Measurements from ENCODE around the gene MCUB. TPM values are rescaled to one million over a fixed set of nuclear protein-coding genes. Genes with fewer than 3 reads are reported as not detected.

MCUB gene
- total and polyA plus RNA-seq, 9 of the 15 experiments (the other 6 are each of a cell fraction or from before 2014, with no cell fraction given), result 1.4 to 21.5 (median 5.4) TPM

DNA sequence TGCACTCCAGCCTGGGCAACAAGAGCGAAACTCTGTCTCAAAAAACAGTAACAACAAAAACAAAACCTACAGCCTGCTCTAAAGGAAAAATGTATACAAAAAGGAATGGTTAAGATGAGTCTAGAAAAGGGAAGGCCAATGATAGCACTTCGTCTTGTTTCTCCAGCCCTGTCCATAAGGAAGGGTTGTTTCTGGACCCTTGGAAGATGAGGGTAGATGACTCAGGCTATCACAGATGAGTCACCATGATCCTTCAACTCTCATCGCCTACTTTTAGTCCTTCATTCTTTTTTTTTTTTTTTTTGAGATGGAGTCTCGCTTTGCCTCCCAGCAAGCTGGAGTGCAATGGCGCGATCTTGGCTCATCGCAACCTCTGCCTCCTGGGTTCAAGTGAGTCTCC lies 161.0 kb downstream of the MCUB start (continued):
- TF ChIP-seq, protein P1, sequence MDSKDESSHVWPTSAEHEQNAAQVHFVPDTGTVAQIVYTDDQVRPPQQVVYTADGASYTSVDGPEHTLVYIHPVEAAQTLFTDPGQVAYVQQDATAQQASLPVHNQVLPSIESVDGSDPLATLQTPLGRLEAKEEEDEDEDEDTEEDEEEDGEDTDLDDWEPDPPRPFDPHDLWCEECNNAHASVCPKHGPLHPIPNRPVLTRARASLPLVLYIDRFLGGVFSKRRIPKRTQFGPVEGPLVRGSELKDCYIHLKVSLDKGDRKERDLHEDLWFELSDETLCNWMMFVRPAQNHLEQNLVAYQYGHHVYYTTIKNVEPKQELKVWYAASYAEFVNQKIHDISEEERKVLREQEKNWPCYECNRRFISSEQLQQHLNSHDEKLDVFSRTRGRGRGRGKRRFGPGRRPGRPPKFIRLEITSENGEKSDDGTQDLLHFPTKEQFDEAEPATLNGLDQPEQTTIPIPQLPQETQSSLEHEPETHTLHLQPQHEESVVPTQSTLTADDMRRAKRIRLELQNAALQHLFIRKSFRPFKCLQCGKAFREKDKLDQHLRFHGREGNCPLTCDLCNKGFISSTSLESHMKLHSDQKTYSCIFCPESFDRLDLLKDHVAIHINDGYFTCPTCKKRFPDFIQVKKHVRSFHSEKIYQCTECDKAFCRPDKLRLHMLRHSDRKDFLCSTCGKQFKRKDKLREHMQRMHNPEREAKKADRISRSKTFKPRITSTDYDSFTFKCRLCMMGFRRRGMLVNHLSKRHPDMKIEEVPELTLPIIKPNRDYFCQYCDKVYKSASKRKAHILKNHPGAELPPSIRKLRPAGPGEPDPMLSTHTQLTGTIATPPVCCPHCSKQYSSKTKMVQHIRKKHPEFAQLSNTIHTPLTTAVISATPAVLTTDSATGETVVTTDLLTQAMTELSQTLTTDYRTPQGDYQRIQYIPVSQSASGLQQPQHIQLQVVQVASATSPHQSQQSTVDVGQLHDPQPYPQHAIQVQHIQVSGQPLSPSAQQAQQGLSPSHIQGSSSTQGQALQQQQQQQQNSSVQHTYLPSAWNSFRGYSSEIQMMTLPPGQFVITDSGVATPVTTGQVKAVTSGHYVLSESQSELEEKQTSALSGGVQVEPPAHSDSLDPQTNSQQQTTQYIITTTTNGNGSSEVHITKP (IDR thresholded peaks at IDR 0.05; ENCODE audit: partially characterized antibody), result peak; percentile 34
- TF ChIP-seq SMAD1 (IDR thresholded peaks at IDR 0.05; ENCODE audit: low read depth, low read length, partially characterized antibody) (no peak), EHMT2 (IDR thresholded peaks at IDR 0.05) (peak; percentile 64; the same call in 1 of the 2 replicates), FOSL1 (tag; conservative IDR thresholded peaks at IDR 0.05) (peak; percentile 93), MAFF (IDR thresholded peaks at IDR 0.05; ENCODE audit: low read length) (peak; percentile 15; the same call in 1 of the 2 replicates), ZNF12 (CRISPR knock-in tag; IDR thresholded peaks at IDR 0.05) (no peak), TGIF2 (CRISPR knock-in tag; IDR thresholded peaks at IDR 0.05) (no peak), TSC22D4 (tag; IDR thresholded peaks at IDR 0.05) (no peak), ZNF121 (CRISPR knock-in tag; conservative IDR thresholded peaks at IDR 0.05) (no peak), COPS2 (conservative IDR thresholded peaks at IDR 0.05) (no peak), ERF (CRISPR knock-in tag; IDR thresholded peaks at IDR 0.05) (no peak)
- TF ChIP-seq, protein P2, sequence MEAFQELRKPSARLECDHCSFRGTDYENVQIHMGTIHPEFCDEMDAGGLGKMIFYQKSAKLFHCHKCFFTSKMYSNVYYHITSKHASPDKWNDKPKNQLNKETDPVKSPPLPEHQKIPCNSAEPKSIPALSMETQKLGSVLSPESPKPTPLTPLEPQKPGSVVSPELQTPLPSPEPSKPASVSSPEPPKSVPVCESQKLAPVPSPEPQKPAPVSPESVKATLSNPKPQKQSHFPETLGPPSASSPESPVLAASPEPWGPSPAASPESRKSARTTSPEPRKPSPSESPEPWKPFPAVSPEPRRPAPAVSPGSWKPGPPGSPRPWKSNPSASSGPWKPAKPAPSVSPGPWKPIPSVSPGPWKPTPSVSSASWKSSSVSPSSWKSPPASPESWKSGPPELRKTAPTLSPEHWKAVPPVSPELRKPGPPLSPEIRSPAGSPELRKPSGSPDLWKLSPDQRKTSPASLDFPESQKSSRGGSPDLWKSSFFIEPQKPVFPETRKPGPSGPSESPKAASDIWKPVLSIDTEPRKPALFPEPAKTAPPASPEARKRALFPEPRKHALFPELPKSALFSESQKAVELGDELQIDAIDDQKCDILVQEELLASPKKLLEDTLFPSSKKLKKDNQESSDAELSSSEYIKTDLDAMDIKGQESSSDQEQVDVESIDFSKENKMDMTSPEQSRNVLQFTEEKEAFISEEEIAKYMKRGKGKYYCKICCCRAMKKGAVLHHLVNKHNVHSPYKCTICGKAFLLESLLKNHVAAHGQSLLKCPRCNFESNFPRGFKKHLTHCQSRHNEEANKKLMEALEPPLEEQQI (IDR thresholded peaks at IDR 0.05), result 0 out of 2 replicates have a peak, but pooled peaks have one; percentile 30
- TF ChIP-seq, protein P3, sequence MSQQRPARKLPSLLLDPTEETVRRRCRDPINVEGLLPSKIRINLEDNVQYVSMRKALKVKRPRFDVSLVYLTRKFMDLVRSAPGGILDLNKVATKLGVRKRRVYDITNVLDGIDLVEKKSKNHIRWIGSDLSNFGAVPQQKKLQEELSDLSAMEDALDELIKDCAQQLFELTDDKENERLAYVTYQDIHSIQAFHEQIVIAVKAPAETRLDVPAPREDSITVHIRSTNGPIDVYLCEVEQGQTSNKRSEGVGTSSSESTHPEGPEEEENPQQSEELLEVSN (IDR thresholded peaks at IDR 0.05; ENCODE audit: borderline replicate concordance in 1 of 2, extremely low read depth in 1 of 2, insufficient read depth in 1 of 2, insufficient read length in 1 of 2, low read depth in 1 of 2, low read length in 1 of 2, poor library complexity in 1 of 2, severe bottlenecking in 1 of 2), result no peak
